Measurements from ENCODE around the gene CELF2.

The CELF2 gene

DNA sequence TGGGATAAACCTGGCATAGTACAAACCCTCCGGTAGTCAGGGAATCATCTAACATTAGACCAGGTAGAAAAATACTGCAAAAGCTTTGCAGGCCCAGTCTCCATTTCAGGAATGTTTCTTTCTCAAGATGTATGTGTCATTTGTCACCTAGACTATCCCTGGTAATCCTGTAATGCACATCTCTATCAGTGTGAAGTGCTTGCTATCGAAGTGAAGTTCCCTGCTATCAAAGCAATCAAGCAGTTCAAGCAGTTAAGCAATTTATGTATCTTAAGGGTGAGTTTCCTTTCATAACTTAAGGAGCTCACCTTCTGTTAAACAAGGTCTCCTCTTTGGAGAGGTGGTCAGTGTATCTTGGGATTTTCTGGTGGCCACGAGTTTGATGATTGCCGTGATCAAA, 47.2 kb downstream of the CELF2 start:
- WGBS, result 97% methylated on average over 4 of the region's 4 CpGs
- no peak overlapping the region for H3K27ac ChIP-seq (ENCODE audit: low read depth, low read length)
- H3K9ac ChIP-seq (ENCODE audit: low read depth, low read length), result no peak overlapping the region
- no peaks in the 10 kb centered on the region for H3K9me3 ChIP-seq (ENCODE audit: insufficient read depth, low read depth, low read length)
- no peak overlapping the region for H3K4me3 ChIP-seq (ENCODE audit: low read length)
- no peaks in the 10 kb centered on the region for H3K36me3 ChIP-seq (ENCODE audit: insufficient read depth, low read length)
- H3K27me3 ChIP-seq (ENCODE audit: insufficient read depth, low read length), result no peaks in the 10 kb centered on the region
- no peaks in the 10 kb centered on the region; the same call in 1 of the 2 replicates for H3K4me1 ChIP-seq (ENCODE audit: insufficient read depth, low read length)

DNA sequence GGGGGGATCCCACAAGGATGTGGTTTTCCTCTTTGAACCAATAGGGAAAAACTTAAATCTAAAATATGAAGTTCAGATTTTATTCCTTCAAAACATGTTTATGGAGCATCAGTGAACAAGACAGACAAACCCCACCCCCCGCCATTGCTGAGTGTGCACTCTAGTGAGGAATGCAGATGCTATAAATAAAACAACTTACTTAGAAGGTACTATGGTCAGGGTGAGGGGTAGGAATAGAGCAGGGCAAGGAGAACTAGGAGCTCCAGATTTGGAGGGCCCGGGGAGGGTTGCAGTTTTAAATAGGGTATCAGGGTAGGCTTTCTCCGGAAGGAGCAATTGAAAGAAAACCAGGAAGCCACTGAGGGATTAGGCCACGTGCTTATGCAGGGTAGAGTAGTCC, 47.9 kb downstream of the CELF2 start:
- 91% methylated on average over 3 of the region's 4 CpGs for WGBS
- H3K27ac ChIP-seq (ENCODE audit: low read depth, low read length), result no peak overlapping the region
- no peak overlapping the region for H3K9ac ChIP-seq (ENCODE audit: low read depth, low read length)
- no peak overlapping the region for H3K4me3 ChIP-seq (ENCODE audit: low read length)
- H3K9me3 ChIP-seq (ENCODE audit: insufficient read depth, low read depth, low read length), result no peaks in the 10 kb centered on the region
- no peaks in the 10 kb centered on the region for H3K36me3 ChIP-seq (ENCODE audit: insufficient read depth, low read length)
- H3K27me3 ChIP-seq (ENCODE audit: insufficient read depth, low read length), result no peaks in the 10 kb centered on the region
- H3K4me1 ChIP-seq (ENCODE audit: insufficient read depth, low read length), result no peaks in the 10 kb centered on the region; the same call in 1 of the 2 replicates

DNA sequence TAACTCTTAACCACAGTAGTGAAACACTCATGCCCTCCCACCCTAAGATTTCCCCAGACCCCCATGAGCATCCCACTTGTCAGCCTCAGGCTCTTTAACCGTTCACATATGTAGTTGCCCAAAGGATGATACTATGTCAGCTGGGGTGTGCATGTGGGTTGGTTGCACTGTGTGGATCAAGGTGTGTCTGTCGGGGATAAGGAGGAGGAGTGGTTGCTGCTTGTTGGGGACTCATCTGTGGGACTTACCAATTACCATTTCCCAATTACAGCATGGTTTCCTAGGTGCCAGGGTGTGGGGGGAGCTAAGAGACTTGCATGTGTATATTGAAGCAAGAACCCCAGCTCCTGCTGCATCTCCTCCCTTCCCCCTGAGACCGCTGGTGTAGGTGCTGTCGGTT, 48.8 kb downstream of the CELF2 start:
- H3K4me1 ChIP-seq (ENCODE audit: insufficient read depth, low read length), result no peaks in the 10 kb centered on the region; the same call in 1 of the 2 replicates
- H3K9me3 ChIP-seq (ENCODE audit: insufficient read depth, low read depth, low read length), result no peaks in the 10 kb centered on the region
- 96% methylated on average over 4 of the region's 4 CpGs for WGBS
- no peak overlapping the region for H3K4me3 ChIP-seq (ENCODE audit: low read length)
- H3K27ac ChIP-seq (ENCODE audit: low read depth, low read length), result no peak overlapping the region
- no peaks in the 10 kb centered on the region for H3K36me3 ChIP-seq (ENCODE audit: insufficient read depth, low read length)
- no peak overlapping the region for H3K9ac ChIP-seq (ENCODE audit: low read depth, low read length)
- no peaks in the 10 kb centered on the region for H3K27me3 ChIP-seq (ENCODE audit: insufficient read depth, low read length)

DNA sequence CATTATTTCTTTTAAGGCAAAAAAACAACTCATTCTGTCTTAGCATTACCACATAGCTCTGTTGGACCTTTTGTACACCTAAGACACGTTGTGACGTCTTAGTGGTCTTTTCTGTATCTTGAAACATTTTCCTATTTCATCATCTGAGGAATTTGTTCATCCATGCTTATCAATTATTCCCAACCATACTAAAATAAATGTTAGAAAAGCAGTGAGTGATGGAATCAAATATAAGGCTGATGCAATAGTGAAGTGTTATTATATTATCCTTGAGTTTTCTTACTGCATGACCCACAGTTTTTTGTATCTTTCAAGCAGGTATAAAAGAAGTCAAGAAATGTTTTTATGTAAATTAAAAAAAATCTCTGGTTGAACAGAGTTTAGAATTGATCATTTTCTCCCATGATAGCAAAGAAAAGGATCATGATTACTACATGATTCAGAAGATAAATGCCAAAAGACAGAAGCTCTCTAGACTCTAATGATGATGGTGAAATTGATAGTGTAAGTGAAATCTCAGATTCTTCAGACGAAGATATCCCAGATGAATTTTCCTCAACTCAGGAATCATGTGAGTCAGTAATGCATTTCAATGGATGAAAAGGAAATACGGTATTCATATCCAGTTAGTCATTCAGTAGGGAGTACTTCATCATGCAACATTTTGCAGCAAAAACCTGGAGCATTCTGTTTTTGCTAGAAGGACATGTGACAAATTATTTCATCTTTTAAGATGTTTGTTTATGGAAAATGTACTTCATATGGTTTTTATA, 51.4 kb downstream of the CELF2 start:
- Histone ChIP-seq H3K27ac (ENCODE audit: low read depth, low read length) (no peak overlapping the region), H3K36me3 (ENCODE audit: insufficient read depth, low read length) (no peaks in the 10 kb centered on the region), H3K27me3 (ENCODE audit: insufficient read depth, low read length) (no peaks in the 10 kb centered on the region), H3K4me3 (ENCODE audit: low read length) (no peak overlapping the region), H3K9me3 (ENCODE audit: insufficient read depth, low read depth, low read length) (no peaks in the 10 kb centered on the region), H3K9ac (ENCODE audit: low read depth, low read length) (no peak overlapping the region), H3K4me1 (ENCODE audit: insufficient read depth, low read length) (no peaks in the 10 kb centered on the region; the same call in 1 of the 2 replicates)
- 97% methylated on average over 4 of the region's 4 CpGs for WGBS

DNA sequence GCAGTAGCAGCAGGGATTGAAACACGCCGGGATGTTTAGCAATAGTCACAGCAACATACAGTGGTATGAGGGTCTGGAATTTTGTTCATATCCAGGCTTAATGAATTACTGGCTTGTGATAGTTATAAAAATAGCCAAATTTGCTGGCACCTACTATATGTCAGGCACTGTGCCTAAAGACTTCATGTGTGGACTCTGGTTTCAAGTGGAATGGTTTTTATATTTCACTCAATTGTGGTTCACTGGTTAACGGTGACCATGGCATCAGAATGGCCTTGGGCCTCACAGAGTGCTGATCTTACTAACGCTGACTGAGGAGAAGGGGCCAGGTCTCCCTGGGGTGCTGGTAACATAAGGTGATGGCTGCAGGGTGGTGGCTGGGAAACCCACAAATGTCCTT, 55.7 kb downstream of the CELF2 start:
- Histone ChIP-seq H3K4me3 (ENCODE audit: low read length) (no peak overlapping the region), H3K27ac (ENCODE audit: low read depth, low read length) (no peak overlapping the region), H3K4me1 (ENCODE audit: insufficient read depth, low read length) (peaks cover 29% of the 10 kb centered on the region), H3K9ac (ENCODE audit: low read depth, low read length) (no peak overlapping the region), H3K27me3 (ENCODE audit: insufficient read depth, low read length) (no peaks in the 10 kb centered on the region), H3K36me3 (ENCODE audit: insufficient read depth, low read length) (no peaks in the 10 kb centered on the region), H3K9me3 (ENCODE audit: insufficient read depth, low read depth, low read length) (no peaks in the 10 kb centered on the region)
- WGBS, result 94% methylated on average over 4 of the region's 4 CpGs

DNA sequence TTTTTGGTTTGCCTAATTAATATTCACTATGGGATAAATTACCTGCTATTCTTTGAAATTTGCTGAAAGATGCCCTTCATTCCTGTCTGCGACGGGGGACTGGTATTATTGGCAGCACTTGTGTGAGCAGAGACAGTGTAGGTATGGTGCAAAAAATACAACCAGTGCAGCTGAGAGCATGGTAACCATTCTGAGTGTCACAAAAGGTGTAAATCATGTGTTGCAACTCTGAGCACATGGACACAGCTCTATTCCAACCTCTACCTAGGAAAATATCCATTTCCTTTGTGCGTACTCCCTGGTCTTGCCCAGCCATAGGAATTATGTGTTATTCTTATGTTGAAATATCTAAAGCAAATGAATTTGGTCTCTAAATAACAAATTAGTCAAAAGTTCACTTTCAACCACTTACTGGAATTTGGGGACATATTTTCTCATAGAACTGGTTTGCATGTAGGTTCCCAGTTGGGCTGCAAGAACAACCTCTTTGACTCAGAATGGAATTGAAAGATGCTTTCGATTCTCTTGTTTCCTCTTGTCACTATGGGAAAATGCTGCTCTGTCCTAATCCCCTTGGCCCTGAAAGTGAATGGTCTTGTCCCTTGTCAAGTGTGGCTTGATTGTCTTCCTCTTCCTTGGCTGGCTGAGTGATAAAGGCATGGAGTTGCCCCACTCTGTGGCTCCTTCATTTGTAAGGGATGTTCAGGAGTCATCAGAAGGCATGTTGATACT, 57.0 kb downstream of the CELF2 start:
- WGBS, result 92% methylated on average over 3 of the region's 4 CpGs
- no peak overlapping the region for H3K27ac ChIP-seq (ENCODE audit: low read depth, low read length)
- H3K27me3 ChIP-seq (ENCODE audit: insufficient read depth, low read length), result no peaks in the 10 kb centered on the region

DNA sequence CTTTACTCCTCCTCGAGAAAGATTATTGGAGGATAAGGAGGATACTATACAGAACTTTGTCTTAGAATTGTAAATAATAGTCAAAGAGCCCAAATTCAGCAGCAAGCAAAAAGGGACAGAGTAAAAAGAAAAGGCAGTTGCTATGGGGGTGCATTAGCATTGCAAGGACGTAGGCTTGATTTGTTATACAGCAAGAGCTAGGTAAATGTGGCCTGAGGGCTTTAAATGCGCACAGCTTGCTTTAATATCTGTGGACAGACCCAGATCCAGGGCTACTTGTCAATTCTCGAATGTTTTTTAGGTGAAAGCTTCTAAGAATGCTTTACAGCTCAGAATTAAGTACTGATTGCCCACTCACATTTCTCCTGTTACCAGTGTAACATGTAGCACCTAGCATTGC, 58.5 kb downstream of the CELF2 start:
- no peaks in the 10 kb centered on the region for H3K9me3 ChIP-seq (ENCODE audit: insufficient read depth, low read depth, low read length)
- H3K4me3 ChIP-seq (ENCODE audit: low read length), result no peak overlapping the region
- no peaks in the 10 kb centered on the region for H3K36me3 ChIP-seq (ENCODE audit: insufficient read depth, low read length)
- peaks cover 29% of the 10 kb centered on the region for H3K4me1 ChIP-seq (ENCODE audit: insufficient read depth, low read length)
- H3K27me3 ChIP-seq (ENCODE audit: insufficient read depth, low read length), result no peaks in the 10 kb centered on the region
- H3K9ac ChIP-seq (ENCODE audit: low read depth, low read length), result no peak overlapping the region
- H3K27ac ChIP-seq (ENCODE audit: low read depth, low read length), result no peak overlapping the region; the same call in 1 of the 2 replicates
- WGBS, result 74% methylated on average over 4 of the region's 4 CpGs

More for the DNA sequence above, 57.0 kb downstream of the CELF2 start:
- Histone ChIP-seq H3K36me3 (ENCODE audit: insufficient read depth, low read length) (no peaks in the 10 kb centered on the region), H3K4me3 (ENCODE audit: low read length) (no peak overlapping the region), H3K9ac (ENCODE audit: low read depth, low read length) (no peak overlapping the region), H3K9me3 (ENCODE audit: insufficient read depth, low read depth, low read length) (no peaks in the 10 kb centered on the region), H3K4me1 (ENCODE audit: insufficient read depth, low read length) (peaks cover 29% of the 10 kb centered on the region)

DNA sequence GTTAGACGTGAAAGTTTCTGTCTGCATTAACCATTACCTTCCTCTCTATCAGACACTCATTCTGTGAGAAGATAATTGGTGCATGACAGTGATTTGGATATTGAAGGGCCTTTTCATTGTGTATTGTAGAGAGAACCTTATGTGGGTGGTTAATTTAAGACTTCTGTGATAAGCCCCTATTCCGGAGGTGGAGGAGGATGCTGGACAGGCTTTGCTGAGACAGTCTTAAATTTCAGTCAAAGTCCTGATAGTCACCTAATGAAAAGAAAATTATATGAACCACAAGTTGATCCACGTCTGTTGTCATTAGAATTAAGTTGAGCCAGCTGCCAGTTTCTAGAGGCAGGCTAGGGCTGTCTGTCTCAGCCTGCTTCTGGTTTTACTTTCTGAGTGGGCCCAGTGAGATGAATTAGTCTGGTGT, 62.9 kb downstream of the CELF2 start:
- H3K4me3 ChIP-seq (ENCODE audit: low read length), result no peak overlapping the region
- peaks cover 17% of the 10 kb centered on the region for H3K4me1 ChIP-seq (ENCODE audit: insufficient read depth, low read length)
- no peaks in the 10 kb centered on the region for H3K9me3 ChIP-seq (ENCODE audit: insufficient read depth, low read depth, low read length)
- H3K9ac ChIP-seq (ENCODE audit: low read depth, low read length), result no peak overlapping the region
- 93% methylated on average over 2 of the region's 3 CpGs for WGBS
- H3K27me3 ChIP-seq (ENCODE audit: insufficient read depth, low read length), result no peaks in the 10 kb centered on the region
- H3K36me3 ChIP-seq (ENCODE audit: insufficient read depth, low read length), result no peaks in the 10 kb centered on the region
- H3K27ac ChIP-seq (ENCODE audit: low read depth, low read length), result no peak overlapping the region

DNA sequence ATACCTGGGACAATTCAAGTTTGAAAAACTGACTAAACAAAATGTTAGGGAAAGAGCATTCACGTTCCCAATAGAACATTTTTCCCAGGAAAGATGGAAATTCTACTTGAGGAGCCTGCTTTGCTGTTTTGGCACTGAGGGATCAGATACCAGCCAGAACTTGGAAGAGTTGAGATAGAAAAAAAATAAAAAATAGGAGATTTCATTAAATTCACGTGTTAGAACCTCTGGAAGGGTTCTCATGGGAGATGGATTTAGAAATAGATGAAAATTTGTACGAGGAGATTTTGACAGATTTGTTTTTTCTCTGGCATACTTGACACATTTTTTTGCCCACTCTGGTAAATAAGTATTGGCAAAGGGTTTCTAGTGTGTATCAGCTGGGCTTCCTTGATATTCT, 63.7 kb downstream of the CELF2 start:
- 76% methylated on average over 3 of the region's 3 CpGs for WGBS
- Histone ChIP-seq H3K27ac (ENCODE audit: low read depth, low read length) (no peak overlapping the region), H3K4me3 (ENCODE audit: low read length) (no peak overlapping the region), H3K4me1 (ENCODE audit: insufficient read depth, low read length) (peaks cover 9% of the 10 kb centered on the region; the same call in 1 of the 2 replicates), H3K9ac (ENCODE audit: low read depth, low read length) (no peak overlapping the region), H3K36me3 (ENCODE audit: insufficient read depth, low read length) (no peaks in the 10 kb centered on the region), H3K9me3 (ENCODE audit: insufficient read depth, low read depth, low read length) (no peaks in the 10 kb centered on the region), H3K27me3 (ENCODE audit: insufficient read depth, low read length) (no peaks in the 10 kb centered on the region)

DNA sequence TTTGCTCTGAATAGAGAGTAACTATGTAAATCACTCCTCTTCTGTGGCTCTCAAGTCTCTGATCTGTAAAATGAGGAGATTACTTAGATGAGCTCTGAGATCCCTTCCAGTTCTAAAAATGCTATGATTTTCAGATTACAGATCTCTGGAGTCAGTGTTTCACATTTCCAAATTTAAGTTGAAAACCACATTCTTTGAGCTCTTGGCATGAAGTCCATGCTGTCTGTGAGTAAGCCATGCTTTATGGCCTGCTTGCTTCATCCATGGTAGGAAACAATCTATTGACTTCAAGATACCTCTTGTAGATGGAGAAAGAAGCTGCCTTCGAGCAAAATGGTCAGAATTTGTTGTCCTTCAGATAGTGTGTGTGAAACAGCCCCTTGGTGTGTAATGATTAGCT, 64.9 kb downstream of the CELF2 start:
- no peak overlapping the region for H3K4me3 ChIP-seq (ENCODE audit: low read length)
- 29% methylated on average over 1 of the region's 1 CpG for WGBS

DNA sequence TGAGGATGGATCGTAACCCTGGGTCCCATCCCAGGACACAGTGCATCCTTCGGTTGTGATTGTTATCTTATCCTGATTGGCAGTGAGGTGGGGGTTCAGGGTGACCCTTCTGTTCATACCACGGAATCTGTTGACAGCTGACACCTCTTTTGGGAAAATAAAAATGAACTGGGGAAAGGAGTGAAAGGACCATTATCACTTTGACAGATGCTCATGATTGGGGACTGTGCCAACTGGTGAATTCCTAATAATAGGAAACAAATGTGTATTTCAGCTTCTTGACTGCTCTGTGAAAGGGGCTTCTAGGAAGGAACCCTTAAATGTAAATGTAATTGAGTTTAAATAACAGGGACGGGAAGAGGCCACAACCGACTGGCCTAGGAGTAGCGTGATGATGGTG, 65.4 kb downstream of the CELF2 start:
- Histone ChIP-seq H3K36me3 (ENCODE audit: insufficient read depth, low read length) (no peaks in the 10 kb centered on the region), H3K27ac (ENCODE audit: low read depth, low read length) (no peak overlapping the region), H3K9ac (ENCODE audit: low read depth, low read length) (no peak overlapping the region), H3K27me3 (ENCODE audit: insufficient read depth, low read length) (no peaks in the 10 kb centered on the region), H3K4me3 (ENCODE audit: low read length) (no peak overlapping the region), H3K4me1 (ENCODE audit: insufficient read depth, low read length) (no peaks in the 10 kb centered on the region), H3K9me3 (ENCODE audit: insufficient read depth, low read depth, low read length) (no peaks in the 10 kb centered on the region)
- 92% methylated on average over 6 of the region's 6 CpGs for WGBS

More for the DNA sequence above, 64.9 kb downstream of the CELF2 start:
- no peaks in the 10 kb centered on the region for H3K27me3 ChIP-seq (ENCODE audit: insufficient read depth, low read length)
- no peak overlapping the region for H3K27ac ChIP-seq (ENCODE audit: low read depth, low read length)
- no peaks in the 10 kb centered on the region for H3K9me3 ChIP-seq (ENCODE audit: insufficient read depth, low read depth, low read length)
- H3K4me1 ChIP-seq (ENCODE audit: insufficient read depth, low read length), result peaks cover 4% of the 10 kb centered on the region; the same call in 1 of the 2 replicates
- H3K36me3 ChIP-seq (ENCODE audit: insufficient read depth, low read length), result no peaks in the 10 kb centered on the region
- H3K9ac ChIP-seq (ENCODE audit: low read depth, low read length), result no peak overlapping the region

Data from HUES64 (cell line).